Activated CD4-positive, alpha-beta T cell treated with anti-CD3 and anti-CD28 coated beads for 36 hours (primary cell): Measurements from ENCODE around the gene POTED. TPM values are rescaled to one million over a fixed set of nuclear protein-coding genes. Genes with fewer than 3 reads are reported as not detected.
"Not testable (repeated sequence)": the region's sequence is repeated elsewhere in the genome, so short reads cannot be mapped to it uniquely, and the experiment has no call there.

Experiments used
- ATAC-seq: fragments of 200-7000 bp; cut with Tn5 transposase; one replicate; pipeline ENCODE4 v1.10.0; 2021; ENCODE audit warnings: mild to moderate bottlenecking, moderate library complexity
- CTCF ChIA-PET: fragments of 350-600 bp; sonication (Branson Sonifier 250); formaldehyde crosslinking; loops from one replicate; lab custom pipeline; 2021; ENCODE audit warnings: antibody characterized with exemption; lab: Charles Lee
- POLR2A ChIA-PET: fragments of 350-600 bp; sonication (Branson Sonifier 250); formaldehyde crosslinking; loops from one replicate; lab custom pipeline; 2021; ENCODE audit warnings: antibody characterized with exemption, inconsistent platforms; lab: Charles Lee
- DNase-seq: peaks from one replicate; pipeline ENCODE4 v3.0.0-alpha.2; 2020
- H3K27ac Mint-ChIP-seq: one replicate; pipeline ENCODE4 v1.8.0; 2021; ENCODE audit warnings: mixed read lengths
- H3K27me3 Mint-ChIP-seq: one replicate; pipeline ENCODE4 v1.8.0; 2021; ENCODE audit warnings: mixed read lengths
- H3K36me3 Mint-ChIP-seq: one replicate; pipeline ENCODE4 v1.8.0; 2021; ENCODE audit warnings: low read depth, mixed read lengths
- H3K4me1 Mint-ChIP-seq: one replicate; pipeline ENCODE4 v1.8.0; 2021; ENCODE audit warnings: mixed read lengths
- H3K4me3 Mint-ChIP-seq: one replicate; pipeline ENCODE4 v1.8.0; 2021; ENCODE audit warnings: mild to moderate bottlenecking, moderate library complexity, mixed read lengths
- H3K9me3 Mint-ChIP-seq: one replicate; pipeline ENCODE4 v1.8.0; 2021; ENCODE audit warnings: low read depth, mixed read lengths
- intact Hi-C, 2 experiments: fragments of 100-400 bp; cut with DNase I in 1 of 2; cut with micrococcal nuclease in 1 of 2; formaldehyde crosslinking; loops; one replicate each; pipeline versions ENCODE4 v1.14.2 to v1.15.1; 2022 to 2024; cut with DNase I, micrococcal nuclease
- microRNA-seq: library from miRNA; unstranded; fragments of <30 nt; microRNA quantifications from one replicate; pipeline ENCODE4 v1.2.0, GENCODE V29; 2021; ENCODE audit warnings: borderline replicate concordance
- total RNA-seq, 2 experiments: library from RNA; stranded (reverse); gene quantifications; one replicate each; pipeline ENCODE4 v1.2.3, GENCODE V29; 2021

POTED gene
- total RNA-seq: not detected

- H3K4me3 Mint-ChIP-seq, intact Hi-C loops, CTCF ChIA-PET, H3K27ac Mint-ChIP-seq, ATAC-seq, H3K36me3 Mint-ChIP-seq, H3K4me1 Mint-ChIP-seq, H3K27me3 Mint-ChIP-seq, H3K9me3 Mint-ChIP-seq, POLR2A ChIA-PET, DNase-seq: not testable (repeated sequence)
These were observed at the start of gene POTED for GRCh38 chr21:13609477-13609876. Gene POTED, plus strand, starts transcription at chr21:13609777. Its CDS starts 452 bp downstream, at chr21:13610229.

- DNase-seq, POLR2A ChIA-PET, H3K36me3 Mint-ChIP-seq, ATAC-seq, H3K9me3 Mint-ChIP-seq, H3K27me3 Mint-ChIP-seq, CTCF ChIA-PET, H3K4me3 Mint-ChIP-seq, H3K27ac Mint-ChIP-seq, H3K4me1 Mint-ChIP-seq, intact Hi-C loops: not testable (repeated sequence)
These were observed 40.5 kb downstream of the POTED start for GRCh38 chr21:13650101-13650500.

GRCh38 chr21:13651746-13652145 is 42.2 kb downstream of the POTED start:
- H3K4me1 Mint-ChIP-seq, H3K27ac Mint-ChIP-seq: not testable (repeated sequence)

More at GRCh38 chr21:13651746-13652145, 42.2 kb downstream of the POTED start:
- POLR2A ChIA-PET, ATAC-seq, DNase-seq, CTCF ChIA-PET, H3K36me3 Mint-ChIP-seq, H3K9me3 Mint-ChIP-seq, H3K4me3 Mint-ChIP-seq, H3K27me3 Mint-ChIP-seq, intact Hi-C loops: not testable (repeated sequence)

Small RNA genes lying within 50 kb of the gene (microRNA-seq; reads per million reads assigned to microRNA genes)
- gene MIR3118-1: not detected
